PC-9 (cell line): Measurements from ENCODE around the gene CSK. TPM values are rescaled to one million over a fixed set of nuclear protein-coding genes. Genes with fewer than 3 reads are reported as not detected.

Source experiments
- BruUV-seq: library from RNA; stranded (reverse); fragments of 400-500 nt; replicated peaks from 2 replicates; lab custom pipeline; 2021; lab: Mats Ljungman, UMichigan
- CTCF ChIA-PET: fragments of 300-600 bp; sonication (Branson Sonifier 250); formaldehyde crosslinking; loops from one replicate; lab custom pipeline; 2022; ENCODE audit warnings: antibody characterized with exemption; lab: Charles Lee
- POLR2A ChIA-PET: fragments of 300-600 bp; sonication (Branson Sonifier 250); formaldehyde crosslinking; loops from one replicate; lab custom pipeline; 2022; ENCODE audit warnings: antibody characterized with exemption; ENCODE audit not compliant: unreplicated experiment; lab: Charles Lee
- DNase-seq, 2 experiments: peaks; one replicate each; pipeline versions ENCODE4 v3.0.0 to v3.0.0-alpha.2; 2015 to 2022; ENCODE audit warnings: mixed read lengths in 1 of 2
- H2AFZ ChIP-seq: fragments of 200-600 bp; sonication (generic); 2 replicates; pipeline ENCODE4 v1.8.1; 2017; ENCODE audit warnings: antibody characterized with exemption
- H3F3A ChIP-seq: fragments of 200-600 bp; sonication (generic); 2 replicates; pipeline ENCODE4 v1.8.1; 2017; ENCODE audit warnings: antibody characterized with exemption, mild to moderate bottlenecking, low read depth; ENCODE audit not compliant: insufficient read depth
- H3K27ac ChIP-seq: fragments of 200-600 bp; sonication (generic); 2 replicates; pipeline ENCODE4 v1.6.1; 2016; ENCODE audit warnings: mixed run types
- H3K27me3 ChIP-seq: fragments of 200-600 bp; sonication (generic); 2 replicates; pipeline ENCODE4 v1.6.1; 2016; ENCODE audit warnings: low read depth, mixed run types; ENCODE audit not compliant: insufficient read depth
- H3K36me3 ChIP-seq: fragments of 200-600 bp; sonication (generic); 2 replicates; pipeline ENCODE4 v1.6.1; 2016; ENCODE audit warnings: low read depth, mixed run types
- H3K4me1 ChIP-seq: fragments of 200-600 bp; sonication (generic); replicated peaks from 2 replicates; pipeline ENCODE4 v1.6.1; 2016; ENCODE audit warnings: mixed run types; ENCODE audit not compliant: insufficient read depth
- H3K4me2 ChIP-seq: fragments of 200-600 bp; sonication (generic); 2 replicates; pipeline ENCODE4 v1.6.1; 2017; ENCODE audit warnings: mixed run types
- H3K4me3 ChIP-seq: fragments of 200-600 bp; sonication (generic); 2 replicates; pipeline ENCODE4 v1.6.1; 2016; ENCODE audit warnings: mixed run types
- H3K79me2 ChIP-seq: fragments of 200-600 bp; sonication (generic); 2 replicates; pipeline ENCODE4 v1.6.1; 2017; ENCODE audit warnings: low read depth, mixed run types
- H3K9me2 ChIP-seq: fragments of 200-600 bp; sonication (generic); 2 replicates; pipeline ENCODE4 v1.8.1; 2017; ENCODE audit warnings: mild to moderate bottlenecking; ENCODE audit not compliant: insufficient read depth
- H3K9me3 ChIP-seq: fragments of 200-600 bp; sonication (generic); 2 replicates; pipeline ENCODE4 v1.8.1; 2016; ENCODE audit warnings: low read depth; ENCODE audit not compliant: insufficient read depth
- H4K20me1 ChIP-seq: fragments of 200-600 bp; sonication (generic); 2 replicates; pipeline ENCODE4 v1.8.1; 2017; ENCODE audit not compliant: insufficient read depth
- CTCF ChIP-seq: fragments of 200-600 bp; sonication (generic); conservative IDR thresholded peaks from 2 replicates; pipeline ENCODE4 v1.6.1; 2017; ENCODE audit warnings: mixed run types, antibody characterized with exemption, mild to moderate bottlenecking, moderate library complexity
- EZH2 ChIP-seq: fragments of 200-600 bp; sonication (generic); IDR thresholded peaks from 2 replicates; pipeline ENCODE4 v1.8.0; 2017; ENCODE audit warnings: antibody characterized with exemption, low read depth
- intact Hi-C: fragments of 100-400 bp; cut with micrococcal nuclease; formaldehyde crosslinking; loops from one replicate; pipeline ENCODE4 v1.10.0; 2022; ENCODE audit not compliant: unreplicated experiment
- microRNA-seq: library from miRNA; unstranded; fragments of <30 nt; microRNA quantifications from one replicate; pipeline ENCODE4 v1.2.0, GENCODE V29; 2021; ENCODE audit warnings: borderline number of aligned reads, borderline replicate concordance
- total RNA-seq: library from RNA; stranded (reverse); gene quantifications from 2 replicates; pipeline ENCODE4 v1.2.3, GENCODE V29; 2021

CSK gene
- total RNA-seq, 1 experiment from 2014 or later: 78.3 TPM

DNA sequence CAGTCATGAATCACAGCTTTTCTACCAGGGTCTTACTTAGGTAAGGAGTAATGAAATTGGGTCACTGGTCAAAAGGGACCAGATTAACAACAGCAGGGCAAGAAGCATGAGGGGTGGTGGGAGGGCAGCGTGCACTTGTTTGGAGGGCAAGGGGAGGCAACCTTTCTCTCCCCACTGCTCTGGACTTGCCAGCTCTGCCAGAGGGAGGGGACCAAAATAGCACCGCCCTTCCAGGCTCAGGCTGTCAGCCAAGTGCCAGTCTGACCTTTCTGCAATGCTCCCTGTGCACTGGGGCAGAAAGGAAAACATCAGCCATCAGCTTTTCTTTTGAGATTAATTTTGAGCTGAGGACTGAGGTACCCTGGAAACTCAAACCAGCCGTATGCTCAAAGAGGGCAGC, 65.6 kb downstream of the CSK start:
- H3K4me3 ChIP-seq: no peak overlapping the region
- H4K20me1 ChIP-seq: no peaks in the 10 kb centered on the region
- peaks cover 5% of the 10 kb centered on the region; the same call in 1 of the 2 replicates for H3K4me1 ChIP-seq
- BruUV-seq: no TSS peak
- intact Hi-C loops: no loop called here
- peaks cover 23% of the 10 kb centered on the region; the same call in 1 of the 2 replicates for H3F3A ChIP-seq
- H3K9me2 ChIP-seq: no peaks in the 10 kb centered on the region
- TF ChIP-seq CTCF: no peak
- H3K79me2 ChIP-seq: no peaks in the 10 kb centered on the region
- H3K27me3 ChIP-seq: no peaks in the 10 kb centered on the region
- H3K9me3 ChIP-seq: no peaks in the 10 kb centered on the region
- CTCF ChIA-PET: no interaction called here
- H3K36me3 ChIP-seq: no peaks in the 10 kb centered on the region; the same call in 1 of the 2 replicates
- no peak for DNase-seq
- H3K27ac ChIP-seq: no peak overlapping the region
- POLR2A ChIA-PET: interaction anchor here (0.6 kb wide), 1 partner anchor 9 kb away, joined by 3 read pairs; no protein-coding TSS in a partner anchor
- no peak overlapping the region for H2AFZ ChIP-seq
- no peak overlapping the region for H3K4me2 ChIP-seq

- intact Hi-C loops: no loop called here
- ChIA-PET POLR2A (no interaction called here), CTCF (no interaction called here)
- H3K4me1 ChIP-seq: no peaks in the 10 kb centered on the region
- BruUV-seq: no TSS peak
- H3K4me2 ChIP-seq: no peak overlapping the region
- H3K4me3 ChIP-seq: no peak overlapping the region
- H3K79me2 ChIP-seq: no peaks in the 10 kb centered on the region
- H4K20me1 ChIP-seq: no peaks in the 10 kb centered on the region
- no peak for DNase-seq
- no peak overlapping the region for H2AFZ ChIP-seq
- H3K9me2 ChIP-seq: no peaks in the 10 kb centered on the region
- no peak overlapping the region for H3K27ac ChIP-seq
- TF ChIP-seq CTCF (no peak), EZH2 (no peak)
- peaks cover 3% of the 10 kb centered on the region for H3K36me3 ChIP-seq
- H3F3A ChIP-seq: peaks cover 16% of the 10 kb centered on the region; the same call in 1 of the 2 replicates
- no peaks in the 10 kb centered on the region for H3K9me3 ChIP-seq
- H3K27me3 ChIP-seq: no peaks in the 10 kb centered on the region
These were observed 68.5 kb downstream of the CSK start for GRCh38 chr15:74850393-74850792.

DNA sequence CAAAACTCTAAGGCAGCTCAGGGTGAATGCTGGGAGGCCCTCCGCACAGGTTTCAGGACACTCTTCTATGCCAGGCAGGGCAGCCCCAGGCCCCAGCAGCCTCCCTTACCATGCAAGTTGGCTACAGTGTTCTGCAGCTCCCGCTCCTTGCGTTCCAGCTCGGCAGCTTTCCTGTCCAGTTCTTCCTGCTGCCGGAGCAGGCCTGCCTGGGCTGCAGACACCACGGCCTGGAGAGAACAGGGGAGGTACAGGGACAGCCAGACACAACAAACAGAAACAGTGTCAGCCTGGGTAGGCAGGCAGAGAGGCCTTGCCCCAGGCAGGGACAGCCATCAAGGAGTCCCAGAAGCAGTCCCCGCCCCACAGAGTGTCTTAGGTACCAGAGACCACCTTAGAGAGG, 70.1 kb downstream of the CSK start:
- Histone ChIP-seq H2AFZ (no peak overlapping the region), H3K4me3 (no peak overlapping the region), H3K9me3 (no peaks in the 10 kb centered on the region), H3K4me2 (no peak overlapping the region), H3K27ac (no peak overlapping the region), H3K27me3 (no peaks in the 10 kb centered on the region), H3K79me2 (peaks cover 5% of the 10 kb centered on the region; the same call in 1 of the 2 replicates), H3K4me1 (peaks cover 6% of the 10 kb centered on the region), H3K36me3 (peaks cover 3% of the 10 kb centered on the region), H4K20me1 (peaks cover 12% of the 10 kb centered on the region; the same call in 1 of the 2 replicates), H3K9me2 (no peaks in the 10 kb centered on the region), H3F3A (peaks cover 18% of the 10 kb centered on the region; the same call in 1 of the 2 replicates)
- ChIA-PET POLR2A (no interaction called here), CTCF (no interaction called here)
- intact Hi-C loops: no loop called here
- DNase-seq: no peak
- TF ChIP-seq CTCF: no peak
- TF ChIP-seq EZH2: no peak
- BruUV-seq: no TSS peak

Small RNAs within 50 kb of the gene (microRNA-seq; reads per million reads assigned to microRNA genes)
- gene MIR4513 (not detected), gene MIR6882 (2.0 reads per million)

Other genes with a start within 250 kb of the CSK start
- gene ARID3B, start 240.9 kb upstream of the CSK start, total RNA-seq: 9.6 and 10.8 TPM in 2 replicates
- gene CLK3, start 166.2 kb upstream of the CSK start, total RNA-seq: 70.7 and 80.1 TPM in 2 replicates
- gene EDC3, start 86.1 kb upstream of the CSK start, total RNA-seq: 43.3 and 46.3 TPM in 2 replicates
- gene CYP1A1, start 56.6 kb upstream of the CSK start, total RNA-seq: 0.33 and 0.39 TPM in 2 replicates
- not detected in 2 replicates for gene CYP1A2, start 33.2 kb upstream of the CSK start, total RNA-seq
- gene LMAN1L, start 30.8 kb downstream of the CSK start, total RNA-seq: not detected in 2 replicates
- gene CPLX3, start 44.5 kb downstream of the CSK start, total RNA-seq: not detected in 2 replicates
- gene ULK3, start 61.1 kb downstream of the CSK start, total RNA-seq: 30.2 and 46.6 TPM in 2 replicates
- 84.6 and 87.4 TPM in 2 replicates for gene SCAMP2, start 91.3 kb downstream of the CSK start, total RNA-seq
- 22.5 and 23.0 TPM in 2 replicates for gene MPI, start 108.0 kb downstream of the CSK start, total RNA-seq
- 41.8 and 45.5 TPM in 2 replicates for gene FAM219B, start 124.8 kb downstream of the CSK start, total RNA-seq
- gene COX5A, start 156.0 kb downstream of the CSK start, total RNA-seq: 177 and 247 TPM in 2 replicates
- 14.9 and 19.6 TPM in 2 replicates for gene RPP25, start 174.7 kb downstream of the CSK start, total RNA-seq
- 17.9 and 19.7 TPM in 2 replicates for gene SCAMP5, start 213.5 kb downstream of the CSK start, total RNA-seq
- gene PPCDC, start 241.5 kb downstream of the CSK start, total RNA-seq: 23.7 and 24.4 TPM in 2 replicates